HepG2 (cell line): Measurements from ENCODE around the gene STK25. TPM values are rescaled to one million over a fixed set of nuclear protein-coding genes. Genes with fewer than 3 reads are reported as not detected.

Experiments
- AFF4 ChIP-seq: sonication (generic); formaldehyde crosslinking; IDR thresholded peaks from 2 replicates; pipeline ENCODE4 v1.4.0; 2020; ENCODE audit warnings: missing genetic modification reagents
- CHD4 ChIP-seq: fragments of 200-600 bp; sonication (generic); IDR thresholded peaks from 2 replicates; pipeline ENCODE4 v1.7.0; 2017; ENCODE audit warnings: mild to moderate bottlenecking, low read length, borderline replicate concordance
- ETV6 ChIP-seq: sonication (generic); formaldehyde crosslinking; conservative IDR thresholded peaks from 2 replicates; pipeline ENCODE4 v1.4.0; 2020; ENCODE audit warnings: missing genetic modification reagents
- GATAD1 ChIP-seq: IDR thresholded peaks from 2 replicates; pipeline ENCODE4 v1.6.1; 2016; ENCODE audit warnings: missing genetic modification reagents, missing compliant biosample characterization
- GMEB2 ChIP-seq: IDR thresholded peaks from 2 replicates; pipeline ENCODE4 v1.6.1; 2016; ENCODE audit warnings: missing biosample characterization, missing genetic modification reagents, low read depth
- HDAC2 ChIP-seq: sonication (generic); formaldehyde crosslinking; IDR thresholded peaks from 2 replicates; pipeline ENCODE4 v1.4.0; 2020; ENCODE audit warnings: missing genetic modification reagents
- MAFF ChIP-seq: IDR thresholded peaks from 2 replicates; pipeline ENCODE4 v1.6.1; 2011; ENCODE audit warnings: low read depth, low read length, improper control_type of control experiment
- NFYB ChIP-seq: sonication (generic); formaldehyde crosslinking; IDR thresholded peaks from 2 replicates; pipeline ENCODE4 v1.4.0; 2020; ENCODE audit warnings: missing genetic modification reagents
- PPARG ChIP-seq: conservative IDR thresholded peaks from 2 replicates; pipeline ENCODE4 v1.6.1; 2016; ENCODE audit warnings: missing biosample characterization, missing genetic modification reagents
- RARG ChIP-seq: sonication (generic); formaldehyde crosslinking; IDR thresholded peaks from 2 replicates; pipeline ENCODE4 v1.4.0; 2020; ENCODE audit warnings: low read depth, mild to moderate bottlenecking, missing genetic modification reagents
- RCOR2 ChIP-seq: IDR thresholded peaks from 2 replicates; pipeline ENCODE4 v1.6.1; 2016; ENCODE audit warnings: missing biosample characterization, missing genetic modification reagents
- SALL1 ChIP-seq: sonication (generic); formaldehyde crosslinking; IDR thresholded peaks from 2 replicates; pipeline ENCODE4 v1.8.0; 2022; ENCODE audit warnings: mild to moderate bottlenecking, missing genetic modification reagents
- SALL2 ChIP-seq: sonication (generic); formaldehyde crosslinking; IDR thresholded peaks from 2 replicates; pipeline ENCODE4 v1.8.1; 2023; ENCODE audit warnings: mild to moderate bottlenecking, missing genetic modification reagents, inconsistent platforms
- SIX1 ChIP-seq: sonication (generic); formaldehyde crosslinking; IDR thresholded peaks from 2 replicates; pipeline ENCODE4 v1.4.0; 2020; ENCODE audit warnings: missing genetic modification reagents, borderline replicate concordance
- SP4 ChIP-seq: sonication (generic); formaldehyde crosslinking; IDR thresholded peaks from 2 replicates; pipeline ENCODE4 v1.8.1; 2023; ENCODE audit warnings: mild to moderate bottlenecking, missing genetic modification reagents
- TAF15 ChIP-seq: fragments of 200-400 bp; formaldehyde crosslinking; IDR thresholded peaks from one replicate; pipeline ENCODE4 v1.6.1; 2018; ENCODE audit warnings: mild to moderate bottlenecking, low read depth, low read length; ENCODE audit not compliant: poor library complexity, severe bottlenecking
- TCF7 ChIP-seq: sonication (generic); IDR thresholded peaks from 2 replicates; pipeline ENCODE4 v1.6.1; 2016; ENCODE audit warnings: antibody characterized with exemption, low read depth
- ZBTB37 ChIP-seq: sonication (generic); formaldehyde crosslinking; IDR thresholded peaks from 2 replicates; pipeline ENCODE4 v1.4.0; 2020; ENCODE audit warnings: mild to moderate bottlenecking, missing genetic modification reagents
- ZFX ChIP-seq: sonication (generic); formaldehyde crosslinking; IDR thresholded peaks from 2 replicates; pipeline ENCODE4 v1.4.0; 2020; ENCODE audit warnings: mild to moderate bottlenecking, low read depth, missing genetic modification reagents, moderate library complexity
- ZNF713 ChIP-seq: sonication (generic); formaldehyde crosslinking; IDR thresholded peaks from 2 replicates; pipeline ENCODE4 v1.4.0; 2020; ENCODE audit warnings: mild to moderate bottlenecking, missing genetic modification reagents
- ZNF737 ChIP-seq: sonication (generic); formaldehyde crosslinking; IDR thresholded peaks from 2 replicates; pipeline ENCODE4 v1.5.0; 2020; ENCODE audit warnings: missing genetic modification reagents, mild to moderate bottlenecking, borderline replicate concordance
- polyA plus RNA-seq, 8 experiments: library from polyadenylated mRNA; depleted of rRNA in 3 of 8; stranded (reverse) in 7 of 8; unstranded in 1 of 8; fragments of >200 nt; fragmentation: Illumina TruSeq in 4 of 8; extraction: Trizol in 4 of 8; gene quantifications; 2 replicates each; pipeline versions ENCODE4 v1.2.1 to v1.2.3, GENCODE V29; 2011 to 2016; ENCODE audit warnings: low read depth in 4 of 8, missing spikeins in 1 of 8, mixed read lengths in 1 of 8; ENCODE audit not compliant: insufficient read depth in 1 of 8
- total RNA-seq, 5 experiments: library from RNA; depleted of rRNA; stranded (reverse); fragments of >200 nt; fragmentation: Illumina TruSeq; extraction: Trizol; gene quantifications; 2 replicates each; pipeline ENCODE4 v1.2.3, GENCODE V29; 2016; ENCODE audit warnings: low read depth in 1 of 5
- TF ChIP-seq, protein P1 (sequence below): sonication (generic); formaldehyde crosslinking; IDR thresholded peaks from 2 replicates; pipeline ENCODE4 v1.5.0; 2020; ENCODE audit warnings: mild to moderate bottlenecking, missing genetic modification reagents, borderline replicate concordance

STK25 gene
- total and polyA plus RNA-seq, 2 of the 13 experiments (the other 11 are each of a cell fraction or from before 2014, with no cell fraction given): 177 to 481 TPM

DNA sequence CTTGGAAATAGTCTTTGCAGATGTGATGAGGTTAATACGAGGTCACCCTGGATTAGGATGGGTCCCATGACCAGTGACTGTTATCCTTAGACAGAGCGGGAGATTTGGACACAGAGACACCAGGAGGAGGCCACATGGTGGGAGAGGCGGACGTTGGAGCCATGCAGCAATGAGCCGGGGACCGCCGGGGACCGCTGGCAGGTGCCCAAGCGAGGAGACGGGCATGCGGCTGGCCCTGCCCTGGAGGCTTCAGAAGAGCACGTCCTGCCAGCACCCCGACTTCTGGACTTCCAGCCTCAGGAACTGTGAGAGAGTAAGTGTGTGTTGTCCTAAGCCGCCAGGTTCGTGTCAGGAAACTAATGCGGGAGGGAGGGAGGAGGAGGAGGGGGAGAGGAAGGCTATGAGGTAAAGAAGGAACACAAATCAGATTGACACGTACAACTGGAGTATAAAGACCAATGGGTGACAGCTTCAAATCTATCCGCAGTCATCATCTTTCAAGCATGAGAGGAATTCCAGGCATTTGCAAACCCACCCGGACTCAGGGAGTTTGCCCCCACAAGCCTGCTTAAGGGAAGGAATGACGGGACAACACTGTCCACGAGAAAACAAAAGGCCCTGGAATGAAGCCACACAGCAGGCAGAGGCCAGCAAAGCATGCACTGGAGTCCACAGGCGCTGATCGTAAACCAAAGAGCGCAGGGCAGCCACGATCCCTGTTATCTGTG is 38.6 kb upstream of the STK25 start (continued):
- TF ChIP-seq ZBTB37 (CRISPR knock-in tag) (no peak), HDAC2 (CRISPR knock-in tag) (peak; percentile 25; the same call in 1 of the 2 replicates), NFYB (CRISPR knock-in tag) (no peak), ZNF737 (no peak), AFF4 (CRISPR knock-in tag) (peak; percentile 47; the same call in 1 of the 2 replicates), RCOR2 (no peak), SP4 (peak; percentile 71; the same call in 1 of the 2 replicates), ZFX (peak; percentile 64; the same call in 1 of the 2 replicates), TAF15 (no peak), TCF7 (0 out of 2 replicates have a peak, but pooled peaks have one; percentile 16), RARG (CRISPR knock-in tag) (no peak), ZNF713 (CRISPR knock-in tag) (peak; percentile 83; the same call in 1 of the 2 replicates), GMEB2 (no peak), SALL1 (peak; percentile 48; the same call in 1 of the 2 replicates), CHD4 (no peak), MAFF (no peak), SALL2 (CRISPR knock-in tag) (0 out of 2 replicates have a peak, but pooled peaks have one; percentile 31), PPARG (CRISPR knock-in tag) (no peak), GATAD1 (CRISPR knock-in tag) (no peak), ETV6 (CRISPR knock-in tag) (peak; percentile 71; the same call in 1 of the 2 replicates), SIX1 (no peak)
- TF ChIP-seq, protein P1, sequence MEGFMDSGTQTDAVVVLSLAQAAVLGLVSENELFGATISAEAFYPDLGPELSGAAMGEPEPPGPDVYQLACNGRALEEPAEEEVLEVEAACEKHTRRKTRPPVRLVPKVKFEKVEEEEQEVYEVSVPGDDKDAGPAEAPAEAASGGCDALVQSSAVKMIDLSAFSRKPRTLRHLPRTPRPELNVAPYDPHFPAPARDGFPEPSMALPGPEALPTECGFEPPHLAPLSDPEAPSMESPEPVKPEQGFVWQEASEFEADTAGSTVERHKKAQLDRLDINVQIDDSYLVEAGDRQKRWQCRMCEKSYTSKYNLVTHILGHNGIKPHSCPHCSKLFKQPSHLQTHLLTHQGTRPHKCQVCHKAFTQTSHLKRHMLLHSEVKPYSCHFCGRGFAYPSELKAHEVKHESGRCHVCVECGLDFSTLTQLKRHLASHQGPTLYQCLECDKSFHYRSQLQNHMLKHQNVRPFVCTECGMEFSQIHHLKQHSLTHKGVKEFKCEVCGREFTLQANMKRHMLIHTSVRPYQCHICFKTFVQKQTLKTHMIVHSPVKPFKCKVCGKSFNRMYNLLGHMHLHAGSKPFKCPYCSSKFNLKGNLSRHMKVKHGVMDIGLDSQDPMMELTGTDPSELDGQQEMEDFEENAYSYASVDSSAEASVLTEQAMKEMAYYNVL (CRISPR knock-in tag): peak; percentile 41; the same call in 1 of the 2 replicates
